ENCODE results near the gene EPS15.
"Not testable (repeated sequence)": the region's sequence is repeated elsewhere in the genome, so short reads cannot be mapped to it uniquely, and the experiment has no call there.

The EPS15 gene

GRCh38 chr1:51543858-51544257 is 24.8 kb upstream of the EPS15 start:
- DNase-seq (ENCODE audit: low spot score), result no peak
- no peak for FAIRE-seq

DNA sequence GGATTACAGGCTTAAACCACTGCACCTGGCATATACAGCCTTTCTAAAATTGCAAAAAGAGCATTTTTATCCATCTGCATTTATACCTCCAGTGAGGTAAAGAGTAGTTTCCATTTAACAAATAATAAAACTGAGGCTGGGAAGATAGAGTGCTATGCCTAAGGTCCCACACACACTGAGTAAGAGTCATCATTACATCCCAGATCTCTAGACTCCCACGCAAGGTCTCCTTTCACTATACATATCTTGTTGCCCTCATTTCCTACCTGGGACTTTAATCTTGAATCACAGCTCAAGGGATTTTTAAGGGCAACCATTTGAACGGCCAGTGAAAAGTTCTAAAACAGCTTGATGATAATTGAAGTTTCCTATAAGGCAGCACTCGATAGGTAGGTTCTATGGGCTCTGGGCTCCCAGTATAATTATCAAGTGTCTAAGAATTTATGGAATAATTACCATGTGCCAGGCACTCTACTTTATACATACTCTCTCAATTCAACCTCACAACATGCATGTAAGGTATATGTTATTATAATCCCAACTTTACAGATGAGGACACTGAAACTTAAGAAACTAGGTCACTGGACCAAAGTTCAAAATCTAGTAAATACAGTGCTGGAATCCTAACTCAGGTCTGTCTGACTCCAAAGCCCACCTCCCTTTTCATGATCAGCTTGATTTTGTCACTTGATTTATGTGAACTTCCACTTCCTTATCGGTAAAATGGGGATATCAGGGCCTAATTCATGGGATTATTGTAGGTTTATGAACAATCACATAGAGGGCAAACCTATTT is 23.3 kb upstream of the EPS15 start:
- DNase-seq (ENCODE audit: low spot score), result no peak
- FAIRE-seq, result no peak

DNA sequence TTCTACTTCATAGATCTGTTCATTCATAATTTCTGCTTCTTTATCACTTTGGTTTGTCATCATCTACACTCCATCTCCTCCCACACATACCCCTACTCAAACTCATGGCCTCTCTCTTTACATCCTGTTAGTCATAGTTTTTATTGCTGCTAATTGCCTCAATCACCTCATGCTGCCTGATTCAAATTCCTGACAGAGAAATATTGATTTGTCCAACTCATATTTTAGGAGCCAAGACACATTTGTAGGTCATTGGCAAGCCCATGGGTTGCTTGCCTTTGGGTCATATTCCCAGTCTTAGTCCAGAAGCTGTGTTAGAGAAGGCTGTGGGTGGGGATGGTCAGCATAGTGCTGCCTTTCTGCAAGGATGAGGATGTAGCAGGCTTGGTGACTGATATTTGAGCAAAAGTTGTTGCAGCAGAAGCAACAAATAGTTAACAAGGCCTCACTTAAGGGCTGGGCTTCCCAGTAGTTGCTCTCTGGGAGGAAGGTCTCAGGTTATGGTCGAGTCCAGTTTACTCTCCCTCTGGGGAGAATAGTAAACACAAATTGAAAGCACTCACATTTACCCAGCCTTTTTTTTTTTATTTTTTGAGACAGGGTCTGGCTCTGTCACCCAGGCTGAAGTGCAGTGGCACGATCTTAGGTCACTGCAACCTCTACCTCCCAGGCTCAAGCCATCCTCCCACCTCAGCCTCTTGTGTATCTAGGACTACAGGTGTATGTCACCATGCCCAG is 22.4 kb upstream of the EPS15 start:
- FAIRE-seq, result no peak
- DNase-seq (ENCODE audit: low spot score), result no peak

GRCh38 chr1:51537568-51537967 is 18.5 kb upstream of the EPS15 start:
- FAIRE-seq, result no peak

DNA sequence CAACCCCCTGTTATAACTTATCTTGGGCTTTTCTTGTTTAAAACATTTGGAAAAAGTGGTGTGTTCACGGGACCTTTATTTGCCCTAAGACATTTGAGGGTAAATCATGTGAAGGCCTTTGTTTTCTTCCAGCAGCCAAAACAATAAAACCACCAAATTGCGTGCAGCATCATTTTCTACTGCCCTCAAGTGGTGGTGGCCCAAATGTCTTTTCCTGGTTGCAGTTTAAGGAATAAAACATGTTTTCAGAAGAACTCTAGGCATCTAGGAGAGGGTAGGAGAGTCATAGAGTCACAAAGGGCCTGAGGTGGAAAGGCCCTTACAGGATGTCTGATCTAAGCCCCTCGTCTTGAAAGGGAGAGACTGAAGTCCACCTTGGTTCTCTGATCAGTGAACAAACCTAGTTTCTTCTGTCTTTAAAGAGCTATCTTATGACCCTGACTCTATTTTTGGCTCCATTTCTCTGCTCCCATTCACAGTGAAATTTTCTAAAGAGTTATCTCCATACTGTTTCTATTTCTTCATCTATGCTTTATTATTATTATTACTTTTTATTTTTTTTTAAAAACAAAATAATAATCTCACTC is 16.0 kb upstream of the EPS15 start:
- FAIRE-seq, result no peak
- peak; percentile 30 for DNase-seq (ENCODE audit: low spot score)

More at GRCh38 chr1:51537568-51537967, 18.5 kb upstream of the EPS15 start:
- no peak for DNase-seq (ENCODE audit: low spot score)

DNA sequence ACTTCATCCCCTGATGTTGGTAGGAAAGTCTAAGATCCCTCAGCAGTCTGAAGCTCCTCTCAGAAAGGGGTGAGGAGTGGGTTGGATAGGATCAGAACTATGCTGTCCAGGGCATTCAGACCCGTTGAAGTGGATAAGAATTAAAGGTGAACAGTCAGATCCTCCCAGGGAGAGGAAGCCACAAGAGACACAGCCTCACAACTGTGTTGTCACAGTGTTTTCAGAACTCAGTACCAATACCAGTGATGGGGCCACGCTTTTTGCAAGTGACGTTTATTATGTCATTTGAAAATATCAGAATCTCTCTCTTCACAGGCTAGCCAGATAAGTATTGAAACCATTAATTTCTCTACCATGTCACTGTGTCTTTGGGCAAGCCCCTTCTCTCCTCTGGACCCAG is 15.4 kb upstream of the EPS15 start:
- FAIRE-seq (no peak), DNase-seq (ENCODE audit: low spot score) (no peak)

DNA sequence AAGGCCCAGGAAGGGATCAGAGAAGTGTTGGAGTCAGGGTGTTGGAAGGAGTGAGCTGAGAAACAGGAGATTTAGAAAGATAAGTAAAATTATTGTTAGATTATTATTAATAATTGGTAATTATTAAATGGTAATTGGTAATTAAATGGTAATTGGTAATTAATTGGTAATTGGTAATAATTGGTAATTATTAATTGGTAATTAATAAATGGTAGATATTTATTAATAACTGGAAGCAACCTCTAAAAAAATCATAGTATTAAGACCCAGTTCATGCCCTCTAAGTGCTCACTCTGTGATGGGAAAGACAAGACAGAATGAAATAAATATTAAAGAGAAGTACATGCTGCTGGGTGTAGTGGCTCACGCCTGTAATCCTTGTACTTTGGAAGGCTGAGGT is 13.8 kb upstream of the EPS15 start:
- no peak for FAIRE-seq
- no peak for DNase-seq (ENCODE audit: low spot score)

- not testable (repeated sequence) for FAIRE-seq; DNase-seq (ENCODE audit: low spot score)
Measured at GRCh38 chr1:51530447-51530846, 11.4 kb upstream of the EPS15 start.

DNA sequence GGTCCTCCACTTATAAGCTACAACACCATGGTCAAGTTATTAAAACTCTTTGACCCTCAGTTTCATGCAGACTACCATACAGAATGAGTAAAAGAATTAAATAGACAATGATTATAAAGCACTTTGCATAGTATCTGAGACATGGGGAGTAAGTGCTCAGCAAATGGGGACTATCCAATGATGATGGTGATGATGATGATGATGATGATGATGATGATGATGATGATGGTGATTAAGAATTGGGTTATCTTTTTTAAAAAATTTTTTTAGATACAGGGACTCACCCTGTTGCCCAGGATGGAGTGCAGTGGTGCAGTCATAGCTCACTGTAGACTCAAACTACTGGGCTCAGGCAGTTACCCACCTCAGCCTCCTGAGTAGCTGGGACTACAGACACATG is 8.1 kb upstream of the EPS15 start:
- DNase-seq (ENCODE audit: low spot score) (no peak), FAIRE-seq (no peak)

DNA sequence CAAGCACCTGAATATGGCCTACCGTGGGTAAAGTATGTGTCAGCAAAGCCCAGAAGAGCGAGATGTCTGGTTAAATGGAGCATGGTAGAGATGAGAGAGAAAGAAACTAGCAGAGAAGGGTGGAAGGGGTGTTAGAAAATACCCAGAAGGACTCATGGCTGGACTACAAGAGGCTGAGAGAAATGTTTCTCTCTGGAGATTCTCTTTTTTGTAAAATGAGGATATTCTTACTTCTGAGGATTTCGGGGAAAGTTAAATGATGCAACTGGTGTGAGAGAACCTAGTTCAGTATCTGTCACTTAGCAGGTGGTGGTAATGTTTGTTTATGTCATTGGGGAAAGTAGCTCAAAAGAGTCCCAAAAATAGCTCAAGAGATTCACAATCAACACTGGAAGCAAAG is 7.2 kb upstream of the EPS15 start:
- FAIRE-seq, result no peak
- no peak for DNase-seq (ENCODE audit: low spot score)

GRCh38 chr1:51525295-51525694 is 6.2 kb upstream of the EPS15 start:
- FAIRE-seq, result no peak
- no peak for DNase-seq (ENCODE audit: low spot score)

DNA sequence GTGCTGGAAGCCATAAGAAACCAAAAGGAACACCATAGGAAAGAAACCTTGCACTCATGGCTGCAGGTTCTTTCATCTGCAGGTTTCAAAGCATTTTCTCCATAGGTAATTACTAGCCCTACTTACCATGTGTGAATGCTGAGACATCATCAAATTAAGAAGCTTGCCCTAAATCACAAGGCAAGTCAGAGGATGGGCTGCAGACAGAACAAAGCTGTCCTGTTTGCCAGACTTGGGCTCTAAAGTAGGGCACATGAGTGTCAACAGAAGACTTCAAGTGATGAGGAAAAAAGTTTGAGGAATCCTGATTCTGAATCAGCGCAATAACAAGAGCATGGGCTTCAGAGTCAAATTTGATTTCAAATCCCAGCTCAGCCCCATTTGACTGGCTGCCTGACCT is 5.8 kb upstream of the EPS15 start:
- no peak for FAIRE-seq
- no peak for DNase-seq (ENCODE audit: low spot score)

DNA sequence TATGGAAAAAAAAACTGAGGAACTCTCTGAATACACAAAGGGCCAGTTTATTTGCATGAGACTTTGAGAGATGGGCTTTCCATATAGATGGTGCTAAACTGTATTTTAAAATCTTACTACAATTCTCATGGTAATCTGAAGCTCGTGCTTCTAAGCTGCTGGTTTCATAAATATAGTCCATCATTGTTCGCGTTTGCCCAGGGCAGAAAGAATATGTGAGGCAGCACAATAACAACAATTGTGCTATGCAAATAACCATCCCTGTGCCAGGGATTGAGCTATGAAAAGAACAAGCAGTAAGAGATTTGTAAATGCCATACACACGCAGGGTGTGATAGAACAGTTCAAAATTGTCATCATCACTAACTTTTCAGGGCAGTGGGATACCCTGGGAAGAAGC is 4.9 kb upstream of the EPS15 start:
- FAIRE-seq (no peak), DNase-seq (ENCODE audit: low spot score) (no peak)

- DNase-seq (ENCODE audit: low spot score), result no peak
- FAIRE-seq, result no peak
Measured at GRCh38 chr1:51520700-51521248, 1.7 kb upstream of the EPS15 start.

DNA sequence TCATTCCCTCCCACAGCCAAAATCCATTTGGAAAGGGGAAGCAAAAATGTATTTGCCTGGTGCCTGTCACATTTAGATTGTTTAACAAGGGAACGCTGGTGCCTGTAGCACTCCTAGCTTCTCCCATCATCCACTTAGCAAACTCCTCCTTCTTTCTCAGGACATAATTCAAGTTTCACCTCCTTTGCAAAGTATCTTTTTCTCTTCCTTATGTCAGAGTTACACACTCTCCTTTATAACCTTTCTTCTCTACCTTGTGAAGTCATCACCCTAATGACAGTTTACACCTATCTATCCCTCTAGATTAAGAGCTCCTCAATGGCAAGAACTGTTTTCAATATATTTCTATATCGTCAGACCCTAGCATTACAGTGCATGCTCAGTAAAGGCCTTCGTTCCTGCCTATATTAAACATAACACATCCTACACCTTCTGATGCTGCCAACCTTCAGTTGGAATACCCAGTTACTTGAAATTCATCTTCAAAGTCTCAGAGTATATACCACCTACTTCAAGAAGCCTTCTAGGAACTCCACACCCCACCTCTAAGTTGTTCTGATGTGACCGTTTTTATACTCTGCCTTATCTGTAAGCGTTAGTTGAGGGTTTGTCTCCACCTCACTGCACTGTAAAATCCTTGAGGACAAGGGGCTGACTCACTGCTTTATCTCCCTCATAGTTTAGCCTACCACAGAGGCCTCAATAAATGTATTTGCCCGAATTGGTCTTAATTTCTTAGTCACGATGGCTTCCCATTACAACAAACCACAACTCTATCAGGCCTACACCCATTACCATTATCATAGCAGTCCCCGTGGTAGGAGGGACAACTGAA is 1.0 kb upstream of the EPS15 start:
- peak; percentile 97 for FAIRE-seq
- peak; percentile 85 for DNase-seq (ENCODE audit: low spot score)

DNA sequence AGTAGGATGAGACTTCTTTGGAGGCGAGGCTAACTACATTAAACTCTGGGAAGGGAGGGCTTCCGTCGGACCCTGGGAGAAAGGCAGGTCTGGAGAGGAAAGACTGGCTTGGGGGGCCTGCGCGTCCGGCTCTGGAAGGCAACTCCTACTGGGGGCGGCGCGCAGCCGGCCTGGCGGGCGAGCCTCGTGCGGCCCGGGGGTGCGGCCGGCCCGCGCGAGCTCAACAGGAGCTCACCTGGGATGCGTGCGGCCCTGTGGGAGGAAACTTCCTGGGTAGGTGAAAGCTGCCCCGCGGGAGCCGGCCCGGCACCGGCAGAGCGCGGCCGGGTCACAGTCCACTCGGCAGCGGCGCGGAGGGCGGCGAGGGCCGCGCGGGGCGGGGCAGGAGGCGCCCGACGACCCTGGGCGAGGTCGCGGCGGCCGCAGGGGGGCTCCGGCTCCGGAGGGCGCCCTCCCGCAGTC is 449 bp downstream of the EPS15 start:
- DNase-seq (ENCODE audit: low spot score) (no peak), FAIRE-seq (no peak)

DNA sequence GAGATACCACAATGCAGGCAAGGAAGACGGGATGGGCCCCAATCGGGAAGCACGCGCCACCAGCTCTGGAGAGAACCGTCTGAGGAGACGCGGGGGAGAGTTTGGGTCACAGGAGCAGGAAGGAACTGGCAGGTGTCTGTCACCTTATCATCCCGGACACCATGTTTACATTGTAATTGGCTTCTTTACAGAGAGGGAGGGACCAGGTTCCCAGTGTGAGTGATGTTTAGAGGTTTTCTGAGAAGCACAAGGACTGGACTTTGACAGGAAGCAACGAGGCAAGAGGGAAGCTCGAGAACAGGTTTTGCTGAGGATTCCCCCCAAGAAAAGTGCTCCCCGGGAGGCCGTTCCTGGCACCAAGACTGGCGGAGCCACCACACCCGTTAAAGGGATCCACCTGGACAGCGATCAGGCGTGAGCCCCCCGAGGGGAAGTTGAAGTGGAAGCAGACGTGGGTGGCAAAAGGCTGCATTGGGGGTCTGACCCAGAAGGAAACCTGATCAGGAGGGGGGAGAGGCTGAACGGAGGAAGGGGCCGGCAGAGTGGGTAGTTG is 957 bp downstream of the EPS15 start:
- peak; percentile 51 for DNase-seq (ENCODE audit: low spot score)
- FAIRE-seq, result peak; percentile 15

DNA sequence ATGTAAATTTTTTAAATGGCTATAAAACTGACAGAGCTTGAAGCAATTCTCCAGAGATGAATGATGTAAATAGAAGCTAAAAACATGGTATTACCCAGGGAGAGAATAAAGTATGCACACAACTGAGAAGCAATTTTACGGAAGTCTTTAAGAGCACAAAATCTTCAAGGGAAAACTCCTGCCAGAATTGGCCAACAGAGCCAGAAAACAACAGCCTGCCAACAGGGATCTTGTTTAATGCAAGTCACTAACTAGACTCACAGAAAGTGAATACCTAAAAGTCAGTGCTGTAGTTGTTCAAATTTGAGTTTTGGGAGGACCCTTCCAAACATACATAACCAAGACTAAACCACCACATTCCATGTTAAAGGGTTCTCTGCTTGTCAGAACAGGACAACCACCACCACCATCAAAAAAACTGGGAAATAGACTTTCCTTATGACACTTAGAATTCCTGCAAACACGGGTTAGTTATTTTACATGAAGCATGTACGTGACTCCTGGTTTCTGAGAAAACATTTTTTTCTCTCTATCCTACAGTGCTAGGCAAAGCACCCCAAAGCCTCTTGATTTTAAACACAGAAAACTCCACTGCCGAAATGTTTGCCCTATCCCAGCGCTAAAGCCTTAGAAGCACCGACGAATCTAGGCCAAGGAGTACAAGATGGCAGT is 1.6 kb downstream of the EPS15 start:
- DNase-seq (ENCODE audit: low spot score) (no peak), FAIRE-seq (no peak)

DNA sequence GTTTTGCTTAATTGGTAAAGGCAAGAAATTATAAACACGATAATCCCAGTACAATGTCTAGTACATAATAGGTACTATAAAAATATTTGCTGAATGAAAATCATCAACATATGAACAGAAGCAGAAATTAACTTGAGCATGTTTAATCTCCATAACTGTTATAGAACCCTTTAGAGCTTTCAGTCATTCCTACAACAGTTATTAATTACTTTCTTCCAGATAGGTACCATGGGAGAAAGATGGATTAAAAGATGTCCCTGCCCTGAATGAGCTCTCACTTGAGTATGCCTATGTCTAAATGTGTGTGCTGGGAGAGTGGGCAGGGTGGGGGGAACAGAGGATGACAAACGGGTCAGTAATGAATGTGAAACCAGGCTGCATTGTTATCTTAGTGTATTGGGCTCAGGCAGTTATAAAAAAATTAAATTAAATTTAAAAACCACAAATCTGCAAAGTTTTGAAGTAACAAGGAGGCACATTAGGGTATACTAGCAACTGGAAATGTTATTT is 2.4 kb downstream of the EPS15 start:
- DNase-seq (ENCODE audit: low spot score) (peak; percentile 2), FAIRE-seq (peak; percentile 15)
